Thoracic aorta (tissue), 2 donors: ENCODE data around the gene NLGN4X. TPM values are rescaled to one million over a fixed set of nuclear protein-coding genes. Genes with fewer than 3 reads are reported as not detected.

Experiments used
- ATAC-seq: fragments of 150-250 bp; one replicate; pipeline ENCODE4 v1.8.0; 2017; ENCODE audit warnings: low read depth; ENCODE audit not compliant: insufficient number of reproducible peaks, low FRiP score
- DNase-seq: peaks from one replicate; pipeline ENCODE4 v3.0.0-alpha.2; 2020; ENCODE audit warnings: low spot score
- H3K27ac ChIP-seq, 2 donors: fragments of 200-600 bp; sonication (generic); 1 replicate in 1 of 2; 2 replicates in 1 of 2; pipeline ENCODE4 v1.5.1; 2016; ENCODE audit warnings: mild to moderate bottlenecking in 2 of 2, moderate library complexity in 2 of 2
- H3K27me3 ChIP-seq: fragments of 200-600 bp; sonication (generic); replicated peaks from 2 replicates; pipeline ENCODE4 v1.6.0; 2016; ENCODE audit warnings: mild to moderate bottlenecking; ENCODE audit not compliant: insufficient read depth
- H3K36me3 ChIP-seq: fragments of 200-600 bp; sonication (generic); one replicate; pipeline ENCODE4 v1.5.1; 2016
- H3K4me1 ChIP-seq, 2 donors: fragments of 200-600 bp; sonication (generic); 1 replicate in 1 of 2; 2 replicates in 1 of 2; pipeline versions ENCODE4 v1.5.1 to v1.6.0; 2016; ENCODE audit warnings: low read depth in 2 of 2, mild to moderate bottlenecking in 1 of 2; ENCODE audit not compliant: control insufficient read depth in 1 of 2
- H3K4me3 ChIP-seq: fragments of 200-600 bp; sonication (generic); 2 replicates; pipeline ENCODE4 v1.5.1; 2016; ENCODE audit warnings: mild to moderate bottlenecking
- H3K9me3 ChIP-seq: fragments of 200-600 bp; sonication (generic); 2 replicates; pipeline ENCODE4 v1.5.1; 2016
- total RNA-seq, 2 donors: library from RNA; depleted of rRNA; stranded (reverse); fragments of >200 nt; gene quantifications; one replicate each; pipeline versions ENCODE4 v1.1.0 to v1.2.3, GENCODE V29; 2016
- TF ChIP-seq, protein P1 (sequence below): fragments of 200-600 bp; sonication (generic); IDR thresholded peaks from one replicate; pipeline ENCODE4 v1.5.1; 2019; ENCODE audit warnings: antibody characterized with exemption

Gene NLGN4X
- total RNA-seq, 2 donors from 2014 or later: 0.95 to 2.7 TPM

DNA sequence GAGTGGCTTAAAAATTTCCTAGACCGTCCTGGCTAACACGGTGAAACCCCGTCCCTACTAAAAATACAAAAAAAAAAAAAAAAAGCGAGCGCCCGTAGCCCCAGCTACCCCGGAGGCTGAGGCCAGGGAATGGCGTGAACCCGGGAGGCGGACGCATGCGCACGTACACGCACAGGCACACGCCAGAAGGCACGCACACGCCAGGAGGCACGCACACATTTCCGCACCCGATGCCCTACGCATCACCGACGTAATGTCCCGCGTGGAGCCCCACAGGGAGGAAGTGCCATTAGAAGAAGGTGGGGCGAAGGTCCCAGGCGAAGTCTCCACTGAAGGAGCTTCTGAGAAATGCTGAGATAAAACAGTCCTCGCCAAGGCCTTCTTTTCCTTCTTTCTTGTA is 41.4 kb downstream of the NLGN4X start:
- ATAC-seq: no peak

DNA sequence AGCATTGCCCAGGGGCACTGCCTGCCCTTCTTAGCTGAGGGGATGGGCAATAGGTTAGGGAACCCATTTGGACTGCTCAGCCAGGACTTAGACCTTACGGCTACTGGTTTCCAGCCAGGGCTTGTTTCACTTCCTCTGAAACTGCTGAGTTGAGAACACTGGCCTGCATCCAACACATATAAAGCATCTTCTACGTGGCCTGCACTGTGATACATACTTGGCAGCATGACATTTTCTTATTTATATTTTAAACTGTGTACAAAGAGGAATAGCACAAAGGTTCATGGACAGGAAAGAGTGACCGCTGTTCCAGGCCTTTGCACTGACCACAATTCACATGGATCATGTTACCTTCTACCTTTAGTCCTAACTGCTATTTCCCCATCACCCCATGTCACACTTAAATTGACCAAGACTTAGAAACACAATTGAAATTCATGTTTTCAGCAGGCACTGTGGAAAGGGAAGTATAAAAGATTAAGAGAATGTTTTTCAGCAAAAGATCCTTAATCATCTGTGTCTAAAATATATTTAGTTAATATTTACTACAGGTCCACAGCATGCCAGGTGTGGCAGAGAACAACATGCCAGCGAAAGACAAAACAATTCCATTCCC is 43.7 kb downstream of the NLGN4X start:
- Histone ChIP-seq H3K4me1 (no peaks in the 10 kb centered on the region), H3K4me3 (no peak overlapping the region), H3K36me3 (no peaks in the 10 kb centered on the region), H3K9me3 (no peaks in the 10 kb centered on the region), H3K27ac (no peak overlapping the region), H3K27me3 (no peaks in the 10 kb centered on the region)
- TF ChIP-seq, protein P1, sequence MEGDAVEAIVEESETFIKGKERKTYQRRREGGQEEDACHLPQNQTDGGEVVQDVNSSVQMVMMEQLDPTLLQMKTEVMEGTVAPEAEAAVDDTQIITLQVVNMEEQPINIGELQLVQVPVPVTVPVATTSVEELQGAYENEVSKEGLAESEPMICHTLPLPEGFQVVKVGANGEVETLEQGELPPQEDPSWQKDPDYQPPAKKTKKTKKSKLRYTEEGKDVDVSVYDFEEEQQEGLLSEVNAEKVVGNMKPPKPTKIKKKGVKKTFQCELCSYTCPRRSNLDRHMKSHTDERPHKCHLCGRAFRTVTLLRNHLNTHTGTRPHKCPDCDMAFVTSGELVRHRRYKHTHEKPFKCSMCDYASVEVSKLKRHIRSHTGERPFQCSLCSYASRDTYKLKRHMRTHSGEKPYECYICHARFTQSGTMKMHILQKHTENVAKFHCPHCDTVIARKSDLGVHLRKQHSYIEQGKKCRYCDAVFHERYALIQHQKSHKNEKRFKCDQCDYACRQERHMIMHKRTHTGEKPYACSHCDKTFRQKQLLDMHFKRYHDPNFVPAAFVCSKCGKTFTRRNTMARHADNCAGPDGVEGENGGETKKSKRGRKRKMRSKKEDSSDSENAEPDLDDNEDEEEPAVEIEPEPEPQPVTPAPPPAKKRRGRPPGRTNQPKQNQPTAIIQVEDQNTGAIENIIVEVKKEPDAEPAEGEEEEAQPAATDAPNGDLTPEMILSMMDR: no peak
- DNase-seq: no peak
- no peak for ATAC-seq

More for the DNA sequence above, 41.4 kb downstream of the NLGN4X start:
- Histone ChIP-seq H3K27ac (no peak overlapping the region), H3K4me1 (no peaks in the 10 kb centered on the region), H3K9me3 (no peaks in the 10 kb centered on the region), H3K36me3 (no peaks in the 10 kb centered on the region), H3K27me3 (no peaks in the 10 kb centered on the region), H3K4me3 (no peak overlapping the region)
- no peak for DNase-seq
- TF ChIP-seq, protein P1: no peak

DNA sequence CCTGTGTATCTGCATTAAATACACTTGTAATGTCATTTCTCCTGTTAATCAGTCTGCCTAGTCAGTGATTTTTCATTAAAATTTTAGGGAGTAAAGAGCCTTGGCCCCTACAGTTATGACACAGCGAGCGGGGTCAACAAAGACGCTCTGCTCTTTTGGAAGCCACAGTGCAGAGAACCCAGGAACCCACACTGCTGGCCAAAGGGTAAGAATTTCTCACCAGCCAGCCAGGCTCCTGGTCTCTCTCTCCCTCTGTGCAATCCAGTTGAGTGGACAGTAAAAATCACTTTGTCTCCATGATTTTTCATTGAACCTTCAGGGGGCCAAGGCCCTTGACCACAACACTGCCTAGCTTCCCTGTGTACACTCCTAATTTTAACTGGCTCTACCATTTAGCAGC is 52.8 kb downstream of the NLGN4X start:
- TF ChIP-seq, protein P1: no peak
- no peak for DNase-seq
- no peak overlapping the region for H3K4me3 ChIP-seq
- H3K36me3 ChIP-seq: no peaks in the 10 kb centered on the region
- no peak overlapping the region for H3K27ac ChIP-seq
- no peaks in the 10 kb centered on the region for H3K9me3 ChIP-seq
- no peaks in the 10 kb centered on the region for H3K27me3 ChIP-seq
- ATAC-seq: no peak
- no peaks in the 10 kb centered on the region for H3K4me1 ChIP-seq

DNA sequence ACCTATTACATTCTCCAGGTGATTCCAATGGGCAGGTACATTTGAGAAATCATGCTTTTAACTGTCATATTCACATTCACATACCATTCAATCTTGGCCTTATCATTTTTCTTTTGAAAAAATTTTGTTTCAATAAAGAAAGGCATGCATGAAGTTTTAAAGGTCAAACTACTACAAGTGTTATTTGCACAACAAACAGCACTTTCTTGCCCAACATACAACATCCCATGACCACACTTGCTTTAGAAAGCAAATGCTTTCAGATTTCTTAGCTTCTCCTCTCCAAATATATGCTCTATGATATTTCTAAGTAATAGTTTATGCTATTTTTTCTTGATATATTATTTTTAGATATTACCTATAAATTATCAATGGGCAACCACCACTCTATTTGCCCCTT is 58.2 kb downstream of the NLGN4X start:
- ATAC-seq (no peak), DNase-seq (no peak)
- TF ChIP-seq, protein P1: no peak
- no peaks in the 10 kb centered on the region for H3K9me3 ChIP-seq
- H3K4me3 ChIP-seq: no peak overlapping the region
- H3K4me1 ChIP-seq: no peaks in the 10 kb centered on the region
- no peak overlapping the region for H3K27ac ChIP-seq
- no peaks in the 10 kb centered on the region for H3K27me3 ChIP-seq
- H3K36me3 ChIP-seq: no peaks in the 10 kb centered on the region

DNA sequence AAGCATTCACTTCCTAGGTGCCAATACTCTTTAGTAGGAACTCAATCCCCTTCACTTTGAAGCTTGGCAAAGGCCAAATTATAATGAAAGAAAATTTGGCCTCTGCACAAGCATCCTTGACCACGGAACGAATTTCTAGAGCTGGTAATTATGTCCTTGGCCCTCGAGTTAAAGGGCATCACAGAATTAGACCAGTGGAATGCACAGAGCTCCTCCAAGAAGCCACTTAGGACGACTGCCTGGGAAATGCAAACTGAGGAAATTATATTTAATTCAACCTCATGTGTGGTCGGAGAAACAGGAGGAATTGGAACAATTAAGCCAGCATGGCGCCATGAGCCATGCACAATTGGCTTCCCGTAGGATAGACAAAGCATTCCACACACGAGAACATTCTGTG is 59.3 kb downstream of the NLGN4X start:
- H3K36me3 ChIP-seq: no peaks in the 10 kb centered on the region
- H3K4me1 ChIP-seq: no peaks in the 10 kb centered on the region
- H3K9me3 ChIP-seq: no peaks in the 10 kb centered on the region
- H3K4me3 ChIP-seq: no peak overlapping the region
- DNase-seq: no peak
- ATAC-seq: no peak
- H3K27me3 ChIP-seq: no peaks in the 10 kb centered on the region
- TF ChIP-seq, protein P1: no peak
- no peak overlapping the region for H3K27ac ChIP-seq
